HepG2 (cell line): ENCODE results near the gene SLFN12L. TPM values are rescaled to one million over a fixed set of nuclear protein-coding genes. Genes with fewer than 3 reads are reported as not detected.
A peak's percentile ranks its signal among the peaks of the same experiment; 100 is the strongest.

Source experiments
- ATAC-seq: fragments of 200-7000 bp; cut with Tn5 transposase; 3 replicates; pipeline ENCODE4 v1.9.1; 2020; ENCODE audit warnings: mild to moderate bottlenecking, moderate library complexity
- BruUV-seq: library from RNA; stranded (reverse); fragments of 400-500 nt; replicated peaks from 2 replicates; lab custom pipeline; 2021; lab: Mats Ljungman, UMichigan
- CTCF ChIA-PET: fragments of 300-600 bp; formaldehyde crosslinking; extraction: SDS; loops from one replicate; lab custom pipeline; 2021; ENCODE audit warnings: low total read pairs, inconsistent platforms, low intra/inter-chr PET ratio; lab: Yijun Ruan, JAX
- POLR2A ChIA-PET: fragments of 350-600 bp; sonication (Branson Sonifier 250); formaldehyde crosslinking; loops from one replicate; lab custom pipeline; 2020; ENCODE audit warnings: antibody characterized with exemption, inconsistent platforms; lab: Yijun Ruan, JAX
- DNase-seq: peaks from one replicate; pipeline ENCODE4 v3.0.0-alpha.2; 2015; ENCODE audit warnings: low spot score
- FAIRE-seq: peaks from 3 replicates; lab custom pipeline; 2011; peaks lifted over from hg19 to GRCh38; lab: Jason Lieb, UNC
- H2AFZ ChIP-seq: one replicate; pipeline ENCODE4 v1.6.1; 2011; ENCODE audit warnings: low read length, inconsistent platforms
- H3K27ac ChIP-seq: fragments of 300-600 bp; 3 replicates; pipeline ENCODE4 v1.8.0; 2011; ENCODE audit warnings: mixed run types, mild to moderate bottlenecking, mixed read lengths, low read length, inconsistent platforms; ENCODE audit not compliant: insufficient read depth; ENCODE audit errors: extremely low read length
- H3K27me3 ChIP-seq, 2 experiments: fragments of 200-600 bp in 1 of 2; 2 replicates in 1 of 2; 3 replicates in 1 of 2; pipeline versions ENCODE4 v1.6.0 to v1.8.0; 2011; ENCODE audit warnings: low read length in 2 of 2, mild to moderate bottlenecking in 2 of 2, moderate library complexity in 2 of 2, inconsistent platforms in 1 of 2; ENCODE audit not compliant: insufficient read depth in 2 of 2, control insufficient read depth in 1 of 2
- H3K36me3 ChIP-seq, 2 experiments: fragments of 200-600 bp in 1 of 2; replicated peaks in 1 of 2; 2 replicates in 1 of 2; 3 replicates in 1 of 2; pipeline versions ENCODE4 v1.5.1 to v1.8.0; 2011; ENCODE audit warnings: low read length in 2 of 2, inconsistent platforms in 1 of 2; ENCODE audit not compliant: insufficient read depth in 2 of 2, control insufficient read depth in 1 of 2
- H3K4me1 ChIP-seq: 2 replicates; pipeline ENCODE4 v1.5.1; 2012; ENCODE audit warnings: low read length, inconsistent platforms; ENCODE audit not compliant: insufficient read depth
- H3K4me2 ChIP-seq: 2 replicates; pipeline ENCODE4 v1.6.0; 2011; ENCODE audit warnings: low read depth, low read length, inconsistent platforms
- H3K4me3 ChIP-seq, 3 experiments: fragments of 200-600 bp in 1 of 3; sonication (generic), shearing (Covaris generic) in 1 of 3; replicated peaks in 1 of 3; 2 replicates each; pipeline ENCODE4 v1.5.1; 2011 to 2016; ENCODE audit warnings: low read length in 3 of 3, inconsistent platforms in 2 of 3, low read depth in 2 of 3, mild to moderate bottlenecking in 2 of 3, control low read depth in 1 of 3, mixed read lengths in 1 of 3; ENCODE audit not compliant: insufficient read depth in 1 of 3
- H3K79me2 ChIP-seq: one replicate; pipeline ENCODE4 v1.6.1; 2011; ENCODE audit warnings: low read length, inconsistent platforms; ENCODE audit not compliant: insufficient read depth
- H3K9ac ChIP-seq: 2 replicates; pipeline ENCODE4 v1.6.0; 2011; ENCODE audit warnings: mild to moderate bottlenecking, low read depth, low read length, inconsistent platforms; ENCODE audit not compliant: insufficient read depth
- H3K9me3 ChIP-seq: 2 replicates; pipeline ENCODE4 v1.5.1; 2012; ENCODE audit warnings: mild to moderate bottlenecking, low read length
- H4K20me1 ChIP-seq: 2 replicates; pipeline ENCODE4 v1.6.0; 2011; ENCODE audit warnings: inconsistent platforms, mild to moderate bottlenecking, low read length, moderate library complexity; ENCODE audit not compliant: insufficient read depth
- MAFF ChIP-seq: IDR thresholded peaks from 2 replicates; pipeline ENCODE4 v1.6.1; 2011; ENCODE audit warnings: low read depth, low read length, improper control_type of control experiment
- MAFK ChIP-seq, 2 experiments: IDR thresholded peaks in 1 of 2; conservative IDR thresholded peaks in 1 of 2; 2 replicates each; pipeline ENCODE4 v1.6.1; 2011; ENCODE audit warnings: improper control_type of control experiment in 2 of 2, low read length in 2 of 2
- MBD4 ChIP-seq: IDR thresholded peaks from 2 replicates; pipeline ENCODE4 v1.6.1; 2012; ENCODE audit warnings: low read length, inconsistent platforms, borderline replicate concordance
- PRDM15 ChIP-seq: sonication (generic); formaldehyde crosslinking; IDR thresholded peaks from 2 replicates; pipeline ENCODE4 v1.4.0; 2020; ENCODE audit warnings: missing genetic modification reagents
- ZNF451 ChIP-seq: sonication (generic); formaldehyde crosslinking; IDR thresholded peaks from 2 replicates; pipeline ENCODE4 v1.5.0; 2020; ENCODE audit warnings: mild to moderate bottlenecking, missing genetic modification reagents
- ZNF850 ChIP-seq: sonication (generic); formaldehyde crosslinking; conservative IDR thresholded peaks from 2 replicates; pipeline ENCODE4 v1.9.0; 2021; ENCODE audit warnings: mild to moderate bottlenecking, missing genetic modification reagents
- WGBS: methylation state at CpG from one replicate; pipeline ENCODE4 v1.1.6; 2017; ENCODE audit warnings: low lambda C conversion rate; 5-methylcytosine and 5-hydroxymethylcytosine counted together
- in situ Hi-C: cut with HindIII; loops from 2 replicates; pipeline ENCODE4 v1.10.0; 2017; ENCODE audit warnings: low pct_unique_long_range_greater_than_20kb; ENCODE audit not compliant: extremely low pct_ligation_motif_present
- intact Hi-C: fragments of 100-400 bp; cut with micrococcal nuclease; formaldehyde crosslinking; loops from one replicate; pipeline ENCODE4 v1.10.0; 2022; ENCODE audit not compliant: unreplicated experiment
- polyA plus RNA-seq, 8 experiments: library from polyadenylated mRNA; depleted of rRNA in 3 of 8; stranded (reverse) in 7 of 8; unstranded in 1 of 8; fragments of >200 nt; fragmentation: Illumina TruSeq in 4 of 8; extraction: Trizol in 4 of 8; gene quantifications; 2 replicates each; pipeline versions ENCODE4 v1.2.1 to v1.2.3, GENCODE V29; 2011 to 2016; ENCODE audit warnings: low read depth in 4 of 8, missing spikeins in 1 of 8, mixed read lengths in 1 of 8; ENCODE audit not compliant: insufficient read depth in 1 of 8
- total RNA-seq, 5 experiments: library from RNA; depleted of rRNA; stranded (reverse); fragments of >200 nt; fragmentation: Illumina TruSeq; extraction: Trizol; gene quantifications; 2 replicates each; pipeline ENCODE4 v1.2.3, GENCODE V29; 2016; ENCODE audit warnings: low read depth in 1 of 5

Gene SLFN12L
- total and polyA plus RNA-seq, 2 of the 13 experiments (the other 11 are each of a cell fraction or from before 2014, with no cell fraction given), result not detected

GRCh38 chr17:35554668-35555067 lies 17.2 kb upstream of the SLFN12L start:
- Histone ChIP-seq H3K36me3 (no peaks in the 10 kb centered on the region), H2AFZ (no peak overlapping the region), H3K27me3 (peaks cover 5 to 9% of the 10 kb centered on the region in 2 experiments; a peak in 3 of 5 replicates), H3K4me2 (no peak overlapping the region), H3K9me3 (no peaks in the 10 kb centered on the region)
- TF ChIP-seq ZNF451 (CRISPR knock-in tag), result no peak
- no peak for TF ChIP-seq MBD4
- TF ChIP-seq ZNF850 (CRISPR knock-in tag), result no peak
- TF ChIP-seq, all 625 proteins: peak for 0
- H3K4me3 ChIP-seq, result no peak overlapping the region
- no peak overlapping the region for H3K27ac ChIP-seq
- POLR2A ChIA-PET, result interaction anchor here (1.0 kb wide), 1 partner anchor 24 kb away, joined by 3 read pairs; the partner anchor contains the start of gene PEX12
- H3K79me2 ChIP-seq, result no peaks in the 10 kb centered on the region
- H4K20me1 ChIP-seq, result no peaks in the 10 kb centered on the region
- CTCF ChIA-PET, result no interaction called here
- FAIRE-seq (no peak), ATAC-seq (no peak), DNase-seq (no peak)
- no TSS peak for BruUV-seq
- intact Hi-C loops (loop anchor here (5.0 kb wide), 1 partner anchor 193 kb away; no protein-coding TSS in a partner anchor), in situ Hi-C loops (loop anchor here (10.0 kb wide), 1 partner anchor 190 kb away; no protein-coding TSS in a partner anchor)
- no peak overlapping the region for H3K9ac ChIP-seq
- no peaks in the 10 kb centered on the region for H3K4me1 ChIP-seq
- 25% methylated on average over 5 of the region's 5 CpGs for WGBS

GRCh38 chr17:35553310-35553709 lies 15.8 kb upstream of the SLFN12L start:
- ATAC-seq (no peak), FAIRE-seq (no peak), DNase-seq (no peak)
- in situ Hi-C loops (loop anchor here (10.0 kb wide), 1 partner anchor 191 kb away; no protein-coding TSS in a partner anchor), intact Hi-C loops (no loop called here)
- TF ChIP-seq MAFK (conservative IDR thresholded peaks at IDR 0.05 in 1 of 2, IDR thresholded peaks at IDR 0.05 in 1 of 2; ENCODE audit: low read length in 2 of 2), result peak; percentile 77 to 86; a peak in 3 of 4 replicates
- no peak for TF ChIP-seq PRDM15
- TF ChIP-seq MAFF, result peak; percentile 89
- Histone ChIP-seq H4K20me1 (no peaks in the 10 kb centered on the region), H2AFZ (no peak overlapping the region), H3K4me2 (no peak overlapping the region), H3K9me3 (no peaks in the 10 kb centered on the region), H3K4me1 (no peaks in the 10 kb centered on the region), H3K27me3 (peaks cover 4 to 9% of the 10 kb centered on the region in 2 experiments; a peak in 2 of 5 replicates), H3K4me3 (no peak overlapping the region), H3K36me3 (no peaks in the 10 kb centered on the region), H3K9ac (no peak overlapping the region), H3K27ac (no peak overlapping the region), H3K79me2 (no peaks in the 10 kb centered on the region)
- 0% methylated on average over 4 of the region's 4 CpGs for WGBS
- POLR2A ChIA-PET, result no interaction called here
- CTCF ChIA-PET, result no interaction called here
- BruUV-seq, result no TSS peak
